GM06990 (cell line): Measurements from ENCODE around the gene DPP10.

Experiments
- DNase-seq: peaks from one replicate; pipeline ENCODE4 v3.0.0-alpha.2; 2011; ENCODE audit not compliant: insufficient read length; ENCODE audit errors: extremely low read depth
- H3K27me3 ChIP-seq: replicated peaks from 2 replicates; pipeline ENCODE4 v1.6.0; 2011; ENCODE audit warnings: low read length; ENCODE audit not compliant: control insufficient read depth, insufficient read depth
- H3K36me3 ChIP-seq: 2 replicates; pipeline ENCODE4 v1.5.1; 2011; ENCODE audit warnings: low read length; ENCODE audit not compliant: control insufficient read depth, insufficient read depth
- H3K4me3 ChIP-seq: replicated peaks from 2 replicates; pipeline ENCODE4 v1.5.1; 2011; ENCODE audit warnings: low read depth, mild to moderate bottlenecking, control low read depth, low read length
- TF ChIP-seq, protein P1 (sequence below): IDR thresholded peaks from 2 replicates; pipeline ENCODE4 v1.5.1; 2011; ENCODE audit warnings: low read length, control low read depth, mild to moderate bottlenecking, inconsistent platforms; ENCODE audit not compliant: insufficient read depth, poor library complexity, severe bottlenecking

Gene DPP10

DNA sequence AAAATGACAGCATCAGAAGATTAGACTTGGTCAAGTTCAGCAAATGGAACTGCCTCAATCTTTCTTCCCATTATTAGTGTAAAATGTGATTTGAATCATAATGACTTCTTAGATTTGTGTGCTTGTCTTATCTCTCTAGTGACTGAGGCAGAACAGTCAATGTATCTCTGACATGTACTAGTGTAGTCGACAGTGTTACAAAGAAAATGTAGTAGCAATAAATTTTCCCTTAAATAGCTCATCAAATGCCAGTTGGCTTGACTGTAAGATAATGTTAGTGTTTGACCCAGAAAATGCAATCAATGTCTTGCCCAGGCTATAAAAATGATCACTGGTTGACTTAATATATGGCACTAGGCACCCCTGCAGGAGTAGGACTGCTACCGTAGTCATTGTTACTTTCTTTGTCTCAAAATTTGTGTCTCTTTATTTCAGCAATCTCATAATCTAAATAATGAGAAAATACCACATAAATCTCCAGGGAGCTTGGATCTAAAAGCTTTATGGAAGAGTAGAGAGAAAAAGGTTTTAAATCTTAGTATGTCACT, 1336.7 kb downstream of the DPP10 start:
- DNase-seq, result no peak
- Histone ChIP-seq H3K4me3 (no peak overlapping the region), H3K27me3 (no peaks in the 10 kb centered on the region), H3K36me3 (no peaks in the 10 kb centered on the region)
- TF ChIP-seq, protein P1, sequence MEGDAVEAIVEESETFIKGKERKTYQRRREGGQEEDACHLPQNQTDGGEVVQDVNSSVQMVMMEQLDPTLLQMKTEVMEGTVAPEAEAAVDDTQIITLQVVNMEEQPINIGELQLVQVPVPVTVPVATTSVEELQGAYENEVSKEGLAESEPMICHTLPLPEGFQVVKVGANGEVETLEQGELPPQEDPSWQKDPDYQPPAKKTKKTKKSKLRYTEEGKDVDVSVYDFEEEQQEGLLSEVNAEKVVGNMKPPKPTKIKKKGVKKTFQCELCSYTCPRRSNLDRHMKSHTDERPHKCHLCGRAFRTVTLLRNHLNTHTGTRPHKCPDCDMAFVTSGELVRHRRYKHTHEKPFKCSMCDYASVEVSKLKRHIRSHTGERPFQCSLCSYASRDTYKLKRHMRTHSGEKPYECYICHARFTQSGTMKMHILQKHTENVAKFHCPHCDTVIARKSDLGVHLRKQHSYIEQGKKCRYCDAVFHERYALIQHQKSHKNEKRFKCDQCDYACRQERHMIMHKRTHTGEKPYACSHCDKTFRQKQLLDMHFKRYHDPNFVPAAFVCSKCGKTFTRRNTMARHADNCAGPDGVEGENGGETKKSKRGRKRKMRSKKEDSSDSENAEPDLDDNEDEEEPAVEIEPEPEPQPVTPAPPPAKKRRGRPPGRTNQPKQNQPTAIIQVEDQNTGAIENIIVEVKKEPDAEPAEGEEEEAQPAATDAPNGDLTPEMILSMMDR, result no peak

DNA sequence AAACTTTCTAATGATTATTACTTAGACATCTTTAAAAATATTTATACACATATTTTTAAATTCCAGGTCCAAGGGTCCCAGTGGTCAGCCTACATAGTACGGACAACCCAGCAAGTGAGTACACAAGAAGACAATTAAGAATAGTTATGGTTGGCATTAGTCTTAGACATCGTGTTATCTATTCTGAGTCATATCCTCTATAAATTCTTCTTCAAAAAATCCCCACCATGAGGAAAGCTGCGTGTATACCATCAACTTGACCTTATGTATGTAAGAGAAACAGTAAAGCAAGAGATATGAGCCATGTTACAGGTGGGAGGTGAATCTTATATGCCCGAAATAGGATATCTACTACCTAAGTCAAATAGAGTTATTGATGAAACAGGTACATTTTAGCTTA, 1339.8 kb downstream of the DPP10 start:
- Histone ChIP-seq H3K36me3 (no peaks in the 10 kb centered on the region), H3K4me3 (no peak overlapping the region), H3K27me3 (no peaks in the 10 kb centered on the region)
- TF ChIP-seq, protein P1, result no peak
- DNase-seq, result no peak

DNA sequence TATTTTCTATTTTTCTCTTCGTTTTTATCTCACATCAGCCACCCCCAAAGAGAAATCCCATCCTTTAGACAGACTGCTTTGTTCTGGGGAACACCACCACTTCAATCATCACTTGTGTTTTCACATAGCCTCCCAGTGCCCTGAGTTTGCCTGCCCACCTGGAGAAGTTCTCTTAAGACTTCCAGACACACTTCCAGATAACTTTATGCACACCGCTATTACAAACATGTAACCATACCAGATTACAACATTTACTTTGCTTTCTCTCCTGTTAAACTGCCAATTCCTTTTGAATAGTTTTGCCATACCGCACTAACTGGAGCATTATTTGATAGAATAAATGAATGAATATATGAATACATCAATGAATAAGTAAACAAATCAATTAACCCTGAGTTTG, 1353.6 kb downstream of the DPP10 start:
- no peak for DNase-seq
- TF ChIP-seq, protein P1, result no peak
- no peak overlapping the region for H3K4me3 ChIP-seq
- no peaks in the 10 kb centered on the region for H3K27me3 ChIP-seq
- no peaks in the 10 kb centered on the region for H3K36me3 ChIP-seq

DNA sequence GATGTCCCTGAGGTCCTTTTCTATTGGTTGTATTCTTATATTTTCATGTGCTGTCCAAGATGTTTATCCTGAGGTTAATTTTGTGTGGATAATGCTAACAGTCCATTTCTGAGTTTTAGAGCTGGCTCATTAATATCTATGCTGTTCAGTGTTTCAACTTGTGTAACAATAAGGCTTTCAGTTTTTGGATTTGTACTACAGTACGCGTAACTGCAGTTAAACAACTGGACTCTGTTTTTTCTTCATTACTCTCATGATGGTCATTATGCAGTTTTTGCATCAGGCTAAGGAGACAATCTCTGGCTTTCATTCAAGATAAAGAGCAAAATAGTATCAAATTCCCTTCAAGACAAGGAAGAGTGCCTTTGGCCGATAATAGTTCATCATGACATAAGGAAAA, 1364.8 kb downstream of the DPP10 start:
- TF ChIP-seq, protein P1, result no peak
- DNase-seq, result no peak
- Histone ChIP-seq H3K36me3 (no peaks in the 10 kb centered on the region), H3K27me3 (no peaks in the 10 kb centered on the region), H3K4me3 (no peak overlapping the region)

DNA sequence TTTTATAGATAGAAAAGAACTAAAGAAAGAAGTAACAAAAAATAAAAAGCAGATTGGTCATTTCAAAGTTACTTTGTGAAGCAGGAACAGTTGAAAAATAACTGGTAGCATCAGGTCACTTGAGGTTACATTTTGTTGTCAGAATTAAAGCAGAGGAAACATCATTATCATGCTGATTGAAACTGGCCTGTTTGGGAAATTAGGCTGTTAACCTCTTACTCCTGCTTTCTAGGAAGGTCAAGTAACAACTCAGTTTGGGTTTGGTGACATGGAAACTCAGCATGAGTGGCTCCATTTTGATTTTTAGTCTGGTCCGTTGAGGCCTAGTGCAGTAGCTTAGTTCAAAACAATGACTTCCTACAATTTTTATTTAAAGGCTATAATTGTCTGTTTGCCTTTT, 1383.5 kb downstream of the DPP10 start:
- Histone ChIP-seq H3K27me3 (no peaks in the 10 kb centered on the region), H3K4me3 (no peak overlapping the region), H3K36me3 (no peaks in the 10 kb centered on the region)
- TF ChIP-seq, protein P1, result no peak
- DNase-seq, result no peak

DNA sequence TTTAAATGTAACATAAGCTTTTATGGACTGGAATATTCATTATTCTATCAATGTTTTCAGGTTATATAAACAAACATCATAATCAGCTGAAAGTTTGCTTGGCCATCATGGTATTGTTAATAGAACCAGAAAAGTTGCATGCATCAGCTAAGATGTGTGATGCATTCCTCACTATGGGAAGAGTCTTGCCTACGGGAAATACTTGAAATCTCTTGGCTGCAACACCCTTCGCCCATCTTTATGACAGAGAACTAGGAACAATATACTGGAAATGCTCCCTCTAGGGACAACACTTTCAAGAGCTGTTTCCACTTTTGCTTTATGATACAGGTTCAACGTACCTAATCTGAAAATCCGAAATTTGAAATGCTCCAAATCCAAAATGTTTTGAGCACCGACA, 1390.8 kb downstream of the DPP10 start:
- TF ChIP-seq, protein P1, result no peak
- no peak for DNase-seq
- no peaks in the 10 kb centered on the region for H3K27me3 ChIP-seq
- no peaks in the 10 kb centered on the region for H3K36me3 ChIP-seq
- H3K4me3 ChIP-seq, result no peak overlapping the region
